Astrocyte of the spinal cord (primary cell): ENCODE data around the gene MGAM2.

Experiments
- DNase-seq: peaks from one replicate; pipeline ENCODE4 v3.0.0; 2011; ENCODE audit warnings: low read depth, low spot score
- H3K4me3 ChIP-seq: 2 replicates; pipeline ENCODE4 v1.5.1; 2011; ENCODE audit warnings: low read depth, mild to moderate bottlenecking, low read length, moderate library complexity
- CTCF ChIP-seq: IDR thresholded peaks from 2 replicates; pipeline ENCODE4 v1.5.1; 2012; ENCODE audit warnings: low read depth, mild to moderate bottlenecking, low read length, inconsistent platforms
- in situ Hi-C: cut with HindIII; loops from 2 replicates; pipeline ENCODE4 v1.10.0; 2017; ENCODE audit warnings: low sequenced_read_pairs

Gene MGAM2

GRCh38 chr7:142114207-142114606, 2.7 kb downstream of the MGAM2 start:
- no peak overlapping the region for H3K4me3 ChIP-seq
- TF ChIP-seq CTCF: no peak
- DNase-seq: no peak
- in situ Hi-C loops: no loop called here

- no peak for TF ChIP-seq CTCF
- H3K4me3 ChIP-seq: no peak overlapping the region
- no peak for DNase-seq
- in situ Hi-C loops: no loop called here
These were observed 9.0 kb downstream of the MGAM2 start for GRCh38 chr7:142120524-142120923.

GRCh38 chr7:142123184-142123583, 11.7 kb downstream of the MGAM2 start:
- in situ Hi-C loops: no loop called here
- TF ChIP-seq CTCF: no peak
- H3K4me3 ChIP-seq: no peak overlapping the region
- no peak for DNase-seq

GRCh38 chr7:142125256-142125955, 13.9 kb downstream of the MGAM2 start:
- no peak for TF ChIP-seq CTCF
- DNase-seq: no peak
- in situ Hi-C loops: no loop called here
- no peak overlapping the region for H3K4me3 ChIP-seq

GRCh38 chr7:142130267-142130666, 18.7 kb downstream of the MGAM2 start:
- no peak for DNase-seq
- no peak for TF ChIP-seq CTCF
- H3K4me3 ChIP-seq: no peak overlapping the region
- in situ Hi-C loops: no loop called here

- TF ChIP-seq CTCF: no peak
- H3K4me3 ChIP-seq: no peak overlapping the region
- in situ Hi-C loops: no loop called here
- no peak for DNase-seq
These were observed 20.1 kb downstream of the MGAM2 start for GRCh38 chr7:142131439-142132185.
